BJ (cell line): ENCODE data around the gene SCPEP1. TPM values are rescaled to one million over a fixed set of nuclear protein-coding genes. Genes with fewer than 3 reads are reported as not detected.

Experiments used
- CTCF ChIA-PET: fragments of 350-600 bp; formaldehyde crosslinking; extraction: SDS; loops from one replicate; lab custom pipeline; 2021; ENCODE audit warnings: antibody characterized with exemption, inconsistent platforms; lab: Yijun Ruan, JAX
- POLR2A ChIA-PET: fragments of 300-600 bp; sonication (Branson Sonifier 250); formaldehyde crosslinking; extraction: SDS; loops from one replicate; lab custom pipeline; 2021; ENCODE audit warnings: antibody characterized with exemption; lab: Charles Lee
- DNase-seq: peaks from one replicate; pipeline ENCODE4 v3.0.0-alpha.2; 2011; ENCODE audit warnings: low read depth
- H3K27me3 ChIP-seq: 2 replicates; pipeline ENCODE4 v1.6.0; 2011; ENCODE audit warnings: low read length; ENCODE audit not compliant: control insufficient read depth, insufficient read depth
- H3K36me3 ChIP-seq: 2 replicates; pipeline ENCODE4 v1.5.1; 2011; ENCODE audit warnings: low read length; ENCODE audit not compliant: control insufficient read depth, insufficient read depth
- H3K4me3 ChIP-seq: 2 replicates; pipeline ENCODE4 v1.5.1; 2011; ENCODE audit warnings: low read depth, mild to moderate bottlenecking, control low read depth, low read length
- polyA plus RNA-seq: library from polyadenylated mRNA; depleted of rRNA; stranded (reverse); fragments of >200 nt; gene quantifications from 2 replicates; pipeline ENCODE4 v1.2.3, GENCODE V29; 2011
- TF ChIP-seq, protein P1 (sequence below): IDR thresholded peaks from 2 replicates; pipeline ENCODE4 v1.5.1; 2011; ENCODE audit warnings: low read depth, mild to moderate bottlenecking, control low read depth, inconsistent platforms, low read length, moderate library complexity; ENCODE audit not compliant: insufficient read depth

Gene SCPEP1
- polyA plus RNA-seq, 1 experiment = 31.1 TPM

DNA sequence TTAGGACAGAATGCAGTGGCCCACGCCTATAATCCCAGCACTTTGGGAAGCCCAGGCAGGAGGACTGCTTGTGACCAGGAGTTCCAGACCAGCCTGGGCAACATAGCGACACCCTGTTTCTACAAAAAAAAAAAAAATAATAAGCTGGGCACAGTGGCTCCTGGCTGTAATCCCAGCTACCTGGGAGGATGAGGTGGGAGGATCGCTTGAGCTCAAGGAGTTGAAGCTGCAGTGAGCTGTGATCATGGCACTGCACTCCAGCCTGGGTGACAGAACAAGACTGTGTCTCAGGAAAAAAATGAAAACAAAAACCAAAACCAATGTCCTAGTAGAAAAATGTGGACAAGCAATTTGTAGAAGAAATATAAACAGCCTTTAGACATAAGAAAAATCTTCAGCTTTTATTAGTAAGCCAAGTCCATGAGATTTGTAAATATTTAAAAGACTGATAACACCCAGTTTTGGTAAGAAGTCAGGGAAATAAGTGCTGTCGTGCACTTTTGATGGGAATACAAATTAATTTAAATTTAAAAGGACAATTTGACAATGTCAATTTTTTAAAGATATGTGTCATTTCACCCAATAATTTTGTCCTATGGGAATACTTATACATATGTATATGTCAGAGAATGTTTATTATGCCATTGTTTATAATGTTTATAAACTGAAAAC, 11.1 kb downstream of the SCPEP1 start:
- DNase-seq = no peak
- ChIA-PET POLR2A (no interaction called here), CTCF (no interaction called here)
- H3K36me3 ChIP-seq = peaks cover 1% of the 10 kb centered on the region; the same call in 1 of the 2 replicates
- H3K4me3 ChIP-seq = no peak overlapping the region
- no peaks in the 10 kb centered on the region for H3K27me3 ChIP-seq
- TF ChIP-seq, protein P1, sequence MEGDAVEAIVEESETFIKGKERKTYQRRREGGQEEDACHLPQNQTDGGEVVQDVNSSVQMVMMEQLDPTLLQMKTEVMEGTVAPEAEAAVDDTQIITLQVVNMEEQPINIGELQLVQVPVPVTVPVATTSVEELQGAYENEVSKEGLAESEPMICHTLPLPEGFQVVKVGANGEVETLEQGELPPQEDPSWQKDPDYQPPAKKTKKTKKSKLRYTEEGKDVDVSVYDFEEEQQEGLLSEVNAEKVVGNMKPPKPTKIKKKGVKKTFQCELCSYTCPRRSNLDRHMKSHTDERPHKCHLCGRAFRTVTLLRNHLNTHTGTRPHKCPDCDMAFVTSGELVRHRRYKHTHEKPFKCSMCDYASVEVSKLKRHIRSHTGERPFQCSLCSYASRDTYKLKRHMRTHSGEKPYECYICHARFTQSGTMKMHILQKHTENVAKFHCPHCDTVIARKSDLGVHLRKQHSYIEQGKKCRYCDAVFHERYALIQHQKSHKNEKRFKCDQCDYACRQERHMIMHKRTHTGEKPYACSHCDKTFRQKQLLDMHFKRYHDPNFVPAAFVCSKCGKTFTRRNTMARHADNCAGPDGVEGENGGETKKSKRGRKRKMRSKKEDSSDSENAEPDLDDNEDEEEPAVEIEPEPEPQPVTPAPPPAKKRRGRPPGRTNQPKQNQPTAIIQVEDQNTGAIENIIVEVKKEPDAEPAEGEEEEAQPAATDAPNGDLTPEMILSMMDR = no peak

DNA sequence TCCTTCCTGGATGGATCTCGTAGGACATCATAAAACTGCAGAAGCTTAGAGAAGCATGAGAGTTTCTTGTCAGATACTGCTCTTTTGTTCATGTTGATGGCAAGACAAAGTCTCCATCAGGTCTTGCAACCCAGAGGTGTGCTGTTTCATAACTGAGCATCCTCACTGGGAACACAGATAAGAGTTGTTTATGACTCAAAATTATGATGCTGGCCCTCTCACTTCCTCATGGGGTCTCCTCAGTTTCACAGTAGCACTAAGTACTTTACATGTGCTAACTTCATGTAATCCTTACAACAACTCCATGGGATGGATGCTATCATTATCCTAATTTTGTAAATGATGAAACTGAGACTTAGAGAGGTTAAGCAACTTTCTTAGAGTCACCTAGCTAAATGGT, 14.4 kb downstream of the SCPEP1 start:
- H3K36me3 ChIP-seq = no peaks in the 10 kb centered on the region
- H3K27me3 ChIP-seq = no peaks in the 10 kb centered on the region
- CTCF ChIA-PET = no interaction called here
- no peak overlapping the region for H3K4me3 ChIP-seq
- DNase-seq = no peak
- POLR2A ChIA-PET = no interaction called here
- TF ChIP-seq, protein P1 = no peak

DNA sequence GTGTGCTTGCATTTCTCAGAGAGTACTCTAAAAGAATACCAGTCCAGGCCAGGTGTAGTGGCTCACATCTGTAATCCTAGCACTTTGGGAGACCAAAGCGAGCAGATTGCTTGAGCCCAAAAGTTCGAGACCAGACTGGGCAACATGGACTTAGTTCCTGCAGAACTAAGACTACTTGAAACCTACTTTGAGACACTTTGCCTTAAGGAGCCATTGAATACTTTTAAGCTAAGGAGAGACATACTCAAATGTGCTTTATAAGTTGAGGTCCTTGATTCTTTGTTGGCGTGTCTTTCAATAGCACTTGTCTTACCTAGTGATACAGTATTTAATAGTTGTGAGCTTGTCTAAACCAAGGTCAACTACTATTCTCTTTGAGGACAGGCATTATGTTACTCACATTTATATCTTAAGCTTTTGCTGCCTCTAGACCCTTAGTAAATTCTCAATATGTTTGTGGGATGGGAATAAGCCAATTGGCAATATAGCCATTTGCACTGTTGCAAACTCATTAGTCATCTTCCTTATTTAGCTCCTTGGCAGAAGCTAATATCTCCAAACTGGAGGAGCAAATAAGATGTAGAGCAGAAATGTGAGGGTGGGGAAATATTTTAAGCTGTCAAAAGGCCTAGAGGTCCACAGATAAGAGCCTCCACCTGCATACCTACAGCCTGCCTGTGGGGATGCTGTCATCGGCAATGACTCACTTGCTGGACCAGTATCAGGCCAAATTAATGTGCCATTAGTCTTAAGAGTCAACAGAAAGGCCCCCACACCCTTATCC, 16.3 kb downstream of the SCPEP1 start:
- DNase-seq = no peak
- Histone ChIP-seq H3K36me3 (no peaks in the 10 kb centered on the region), H3K4me3 (no peak overlapping the region), H3K27me3 (no peaks in the 10 kb centered on the region)
- TF ChIP-seq, protein P1 = no peak
- ChIA-PET POLR2A (no interaction called here), CTCF (interaction anchor here (0.9 to 1.2 kb wide), 2 partner anchors 16 kb away, joined by 4 read pairs; partner anchors contain the start of gene SCPEP1)

DNA sequence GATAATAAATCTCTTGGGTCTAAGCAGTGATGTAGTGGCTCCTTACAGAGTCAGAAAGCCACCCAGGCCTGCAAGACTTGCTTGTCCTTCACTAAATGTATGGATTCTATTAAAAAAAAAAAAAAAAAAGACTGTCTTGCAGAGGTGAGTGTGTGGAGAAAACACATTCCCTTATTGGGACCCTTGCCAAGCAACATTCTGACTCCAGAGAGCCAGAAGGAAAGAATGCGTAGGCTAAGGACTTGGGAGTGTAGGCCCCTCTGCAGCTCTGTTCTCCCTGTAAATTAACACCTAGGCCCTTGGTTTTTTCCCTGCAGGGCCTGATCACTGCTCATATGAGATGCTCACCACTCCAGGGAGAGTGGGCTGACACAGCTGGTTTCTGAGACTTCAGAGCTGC, 17.8 kb downstream of the SCPEP1 start:
- no peaks in the 10 kb centered on the region for H3K27me3 ChIP-seq
- H3K36me3 ChIP-seq = no peaks in the 10 kb centered on the region
- no peak overlapping the region for H3K4me3 ChIP-seq
- TF ChIP-seq, protein P1 = no peak
- DNase-seq = no peak
- CTCF ChIA-PET = interaction anchor here (0.7 to 1.0 kb wide), 2 partner anchors 14 kb away, joined by 5 to 6 read pairs; no protein-coding TSS in a partner anchor
- POLR2A ChIA-PET = no interaction called here

DNA sequence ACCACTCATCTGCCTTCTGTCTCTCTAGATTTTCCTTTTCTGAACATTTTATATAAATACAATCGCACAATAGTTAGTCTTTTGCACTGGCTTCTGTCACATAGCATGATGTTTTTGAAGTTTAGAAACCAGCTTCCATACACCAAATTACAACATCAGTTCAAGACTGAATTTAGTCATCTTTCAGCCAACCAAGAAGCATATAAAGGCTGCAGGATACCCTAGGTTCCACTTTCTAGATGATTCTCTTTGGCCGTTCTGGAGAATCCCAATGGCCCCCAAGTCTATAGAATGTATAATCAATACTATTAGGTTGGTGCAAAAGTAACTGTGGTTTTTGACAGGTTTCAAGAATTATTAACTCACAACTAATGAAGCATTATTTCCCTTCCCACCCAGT, 19.4 kb downstream of the SCPEP1 start:
- TF ChIP-seq, protein P1 = no peak
- ChIA-PET POLR2A (no interaction called here), CTCF (interaction anchor here (5.2 kb wide), 1 partner anchor 12 kb away, joined by 31 read pairs; no protein-coding TSS in a partner anchor)
- DNase-seq = no peak
- Histone ChIP-seq H3K27me3 (no peaks in the 10 kb centered on the region), H3K4me3 (no peak overlapping the region), H3K36me3 (no peaks in the 10 kb centered on the region)
